Stimulated activated CD8-positive, alpha-beta memory T cell treated with anti-CD3 and anti-CD28 coated beads, Interleukin-12 subunit alpha, Interleukin-12 subunit beta, amount 100 ng/mL, for 1 hour (primary cell): ENCODE results near the gene SLC25A19.

ENCODE experiments used
- DNase-seq: peaks from one replicate; pipeline ENCODE4 v3.0.0-alpha.2; 2020; ENCODE audit warnings: low read depth

The SLC25A19 gene

DNA sequence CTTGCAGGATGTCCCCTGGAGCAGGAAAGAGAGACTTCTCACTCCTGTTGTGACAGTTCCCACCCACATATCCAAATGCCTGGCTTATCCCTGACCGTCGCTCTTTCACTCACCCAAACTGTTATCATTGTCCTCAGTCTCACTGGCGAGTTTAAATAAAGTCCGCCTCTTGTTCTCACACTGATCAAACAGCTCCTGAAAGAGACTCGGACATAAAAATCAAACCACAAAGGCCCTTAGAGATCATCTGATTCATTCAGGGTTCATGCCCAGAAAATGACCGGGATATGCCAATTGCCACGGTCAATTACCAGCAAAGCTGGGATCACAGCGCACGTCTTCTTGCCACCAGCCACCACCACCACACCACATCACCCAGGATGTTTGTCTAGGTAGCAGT is 47.7 kb downstream of the SLC25A19 start:
- DNase-seq, result no peak

- DNase-seq, result no peak
Measured at GRCh38 chr17:75241143-75241430, 48.1 kb downstream of the SLC25A19 start.

GRCh38 chr17:75240394-75241142 is 48.7 kb downstream of the SLC25A19 start:
- DNase-seq, result no peak

DNA sequence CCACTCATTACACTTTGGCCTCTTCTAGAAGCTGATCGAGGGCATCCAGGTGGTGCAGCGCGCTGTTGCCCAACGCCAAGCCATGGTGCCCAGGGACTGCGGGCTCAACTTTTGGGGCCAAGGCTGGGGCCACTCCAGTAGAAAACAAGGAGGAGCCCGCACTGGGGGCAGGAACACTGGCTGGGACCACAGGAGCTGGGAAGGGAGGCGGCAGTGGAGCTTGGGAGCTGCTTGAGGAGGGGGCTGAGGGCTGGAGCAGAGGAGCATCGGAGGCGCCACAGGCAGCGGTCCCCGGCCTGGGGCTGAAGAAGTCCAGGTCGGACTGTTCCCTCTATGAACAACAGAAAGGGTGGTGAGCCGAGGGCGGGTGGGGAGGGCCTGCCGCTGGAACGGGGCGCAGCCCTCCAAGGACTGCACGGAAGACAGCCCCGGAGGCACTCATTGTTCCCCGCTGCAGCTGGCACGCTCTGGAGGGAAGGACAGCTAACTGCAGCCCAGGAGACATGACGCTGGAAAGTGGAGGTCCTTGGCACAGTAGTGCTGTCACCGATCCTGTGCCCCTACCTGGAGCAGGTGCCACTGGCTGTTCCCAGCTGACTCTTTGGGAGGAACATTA is 49.3 kb downstream of the SLC25A19 start:
- no peak for DNase-seq

- DNase-seq, result no peak
Measured at GRCh38 chr17:75239214-75239613, 50.0 kb downstream of the SLC25A19 start.

GRCh38 chr17:75238684-75239191 is 50.5 kb downstream of the SLC25A19 start:
- peak; percentile 32 for DNase-seq

GRCh38 chr17:75238020-75238580 is 51.1 kb downstream of the SLC25A19 start:
- no peak for DNase-seq

GRCh38 chr17:75237100-75238014 is 51.9 kb downstream of the SLC25A19 start:
- DNase-seq, result no peak

- no peak for DNase-seq
Measured at GRCh38 chr17:75232786-75233185, 56.4 kb downstream of the SLC25A19 start.

DNA sequence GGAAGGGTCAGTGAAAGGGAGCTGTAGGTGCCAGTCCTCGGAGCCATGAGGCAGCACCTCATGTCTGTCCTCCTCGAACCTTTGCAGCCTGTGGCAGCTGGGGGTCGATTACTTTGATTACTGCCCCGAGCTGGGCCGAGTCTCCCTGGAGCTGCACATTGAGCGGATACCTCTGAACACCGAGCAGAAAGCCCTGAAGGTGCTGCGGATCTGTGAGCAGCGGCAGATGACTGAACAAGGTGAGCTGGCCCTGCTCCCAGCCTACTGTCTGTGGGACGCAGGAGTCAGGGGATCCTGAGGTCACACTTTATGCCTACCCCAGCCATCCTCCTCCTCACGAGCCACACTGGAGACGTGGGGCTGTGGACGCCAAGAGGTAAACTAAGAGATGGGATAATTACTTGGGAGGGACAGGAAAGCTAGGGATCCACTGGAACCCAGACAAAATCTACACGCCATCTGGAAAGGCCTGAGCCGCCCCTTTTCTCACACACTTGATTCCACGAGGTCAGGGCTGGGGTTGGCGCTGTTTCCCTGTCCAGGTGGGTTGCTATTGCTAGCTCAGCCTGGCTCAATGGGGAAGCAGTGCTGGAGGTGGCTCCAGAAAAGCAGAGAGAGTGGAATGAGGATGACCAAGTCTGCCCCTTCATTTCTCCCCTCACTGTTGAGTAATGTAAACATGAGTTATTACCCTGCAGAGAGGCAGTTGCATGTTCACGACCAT is 57.3 kb downstream of the SLC25A19 start:
- DNase-seq, result no peak

DNA sequence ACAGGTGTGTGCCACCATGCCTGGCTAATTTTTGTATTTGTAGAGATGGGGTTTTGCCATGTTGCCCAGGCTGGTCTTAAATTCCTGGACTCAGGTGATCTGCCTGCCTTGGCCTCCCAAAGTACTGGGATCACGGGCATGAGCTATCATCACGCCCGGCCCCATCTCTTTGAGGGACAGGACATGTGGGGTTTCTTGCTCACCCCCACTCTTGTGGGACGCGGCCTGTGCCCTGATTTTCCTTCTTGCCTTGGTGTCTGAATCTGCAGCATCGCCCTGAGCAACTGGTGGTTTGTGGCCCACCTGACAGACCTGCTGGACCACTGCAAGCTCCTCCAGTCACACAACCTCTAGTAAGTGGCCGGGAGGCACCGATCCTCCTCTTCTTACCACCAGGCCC is 58.2 kb downstream of the SLC25A19 start:
- no peak for DNase-seq

DNA sequence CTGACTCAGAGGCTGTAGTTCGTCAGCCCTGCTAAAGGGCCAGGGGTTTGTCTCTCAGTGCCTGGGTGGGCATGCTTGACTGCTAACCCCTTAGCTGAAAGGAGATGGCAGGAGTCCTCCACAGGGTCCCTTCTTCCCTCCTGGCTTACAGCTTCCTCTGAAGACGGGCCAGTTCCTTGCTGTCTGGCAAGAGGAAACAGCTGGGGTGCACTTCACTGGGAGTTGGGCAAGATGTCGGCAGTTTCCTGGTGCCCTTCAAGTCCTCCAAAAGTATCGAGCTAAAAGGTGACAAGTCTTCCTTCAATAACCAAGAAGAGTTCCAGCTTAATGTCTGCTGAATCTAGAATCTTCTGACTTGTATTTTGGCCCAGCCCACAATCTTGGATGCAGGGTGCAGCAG is 60.4 kb downstream of the SLC25A19 start:
- DNase-seq, result no peak

DNA sequence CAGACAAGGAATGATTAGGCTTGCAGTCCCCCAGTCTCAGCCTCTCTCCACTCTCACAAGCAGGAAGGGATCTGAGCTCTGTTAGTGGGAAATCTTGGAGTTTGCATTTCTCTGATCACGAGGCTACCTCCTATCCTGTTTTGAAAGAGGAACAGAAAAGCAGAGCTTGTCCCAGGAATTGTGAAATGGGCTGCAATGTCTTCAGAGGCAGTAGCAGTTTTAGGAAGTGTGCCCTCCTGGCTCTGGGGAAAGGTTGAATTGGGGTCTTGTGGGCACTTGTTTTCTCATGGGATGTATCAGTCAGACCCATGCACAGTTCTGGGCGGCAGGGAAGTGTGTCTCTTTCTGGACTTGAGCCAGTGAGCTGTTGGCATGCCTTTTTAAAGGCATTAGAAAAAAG is 60.9 kb downstream of the SLC25A19 start:
- no peak for DNase-seq

- DNase-seq, result no peak
Measured at GRCh38 chr17:75227729-75228128, 61.5 kb downstream of the SLC25A19 start.

DNA sequence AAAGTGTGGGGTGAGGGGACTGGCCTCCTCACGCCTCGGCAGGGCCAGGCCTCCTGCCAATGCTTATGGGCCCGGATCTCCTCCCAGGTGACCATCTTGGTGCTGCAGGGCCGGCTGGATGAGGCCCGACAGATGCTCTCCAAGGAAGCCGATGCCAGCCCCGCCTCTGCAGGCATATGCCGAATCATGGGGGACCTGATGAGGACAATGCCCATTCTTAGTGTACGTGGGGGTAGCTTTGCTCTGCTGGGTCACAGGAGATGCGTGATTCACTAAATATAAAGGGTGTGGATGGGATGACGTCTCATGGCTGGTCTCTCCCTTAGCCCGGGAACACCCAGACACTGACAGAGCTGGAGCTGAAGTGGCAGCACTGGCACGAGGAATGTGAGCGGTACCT is 64.2 kb downstream of the SLC25A19 start:
- no peak for DNase-seq
